Liver (tissue), 3 donors: ENCODE data around the gene SERPINA7.

Experiments used
- JUND ChIP-seq, 2 donors: IDR thresholded peaks; 2 replicates each; pipeline ENCODE4 v1.6.1; 2016; ENCODE audit warnings: antibody characterized with exemption in 2 of 2
- RAD21 ChIP-seq, 2 donors: IDR thresholded peaks; 2 replicates each; pipeline ENCODE4 v1.6.1; 2016; ENCODE audit warnings: antibody characterized with exemption in 2 of 2, mild to moderate bottlenecking in 2 of 2
- RXRA ChIP-seq, 2 donors: IDR thresholded peaks; 2 replicates each; pipeline ENCODE4 v1.6.1; 2017 to 2018; ENCODE audit warnings: antibody characterized with exemption in 2 of 2, mild to moderate bottlenecking in 1 of 2
- SP1 ChIP-seq: IDR thresholded peaks from 2 replicates; pipeline ENCODE4 v1.6.1; 2018; ENCODE audit warnings: antibody characterized with exemption, mild to moderate bottlenecking
- TAF1 ChIP-seq: conservative IDR thresholded peaks from 2 replicates; pipeline ENCODE4 v1.6.1; 2016; ENCODE audit warnings: antibody characterized with exemption, mild to moderate bottlenecking
- TF ChIP-seq, protein P1 (sequence below): IDR thresholded peaks from 2 replicates; pipeline ENCODE4 v1.6.1; 2016; ENCODE audit warnings: antibody characterized with exemption, mild to moderate bottlenecking
- TF ChIP-seq, protein P2 (sequence below): fragments of 150-350 bp; IDR thresholded peaks from 2 replicates; pipeline ENCODE4 v1.5.1; 2017; ENCODE audit warnings: improper control_type of control experiment, low read depth, low read length; ENCODE audit not compliant: missing input control
- TF ChIP-seq, protein P3 (sequence below): IDR thresholded peaks from 2 replicates; pipeline ENCODE4 v1.6.1; 2016; ENCODE audit warnings: antibody characterized with exemption
- donor health status: healthy.
- donor health status: healthy.

DNA sequence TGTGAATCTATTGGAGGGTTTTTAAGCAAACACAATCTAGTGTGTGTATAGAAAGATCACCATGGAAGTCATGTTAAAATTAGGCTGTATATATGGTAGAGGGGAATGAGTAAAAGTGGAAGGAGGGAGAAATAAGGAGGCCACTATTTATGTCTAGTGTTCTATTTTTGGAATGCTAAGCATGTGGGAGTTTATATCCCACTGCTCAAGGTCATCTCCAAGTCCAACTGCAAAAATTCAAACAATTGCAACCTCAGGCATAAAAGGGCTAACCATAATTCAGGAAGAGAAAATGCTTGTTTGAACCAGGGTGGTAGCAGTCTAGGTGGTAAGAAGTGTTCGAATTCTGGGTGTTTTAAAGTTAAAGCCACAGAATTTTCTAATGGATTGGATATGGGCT lies 39.2 kb downstream of the SERPINA7 start:
- TF ChIP-seq, protein P1, sequence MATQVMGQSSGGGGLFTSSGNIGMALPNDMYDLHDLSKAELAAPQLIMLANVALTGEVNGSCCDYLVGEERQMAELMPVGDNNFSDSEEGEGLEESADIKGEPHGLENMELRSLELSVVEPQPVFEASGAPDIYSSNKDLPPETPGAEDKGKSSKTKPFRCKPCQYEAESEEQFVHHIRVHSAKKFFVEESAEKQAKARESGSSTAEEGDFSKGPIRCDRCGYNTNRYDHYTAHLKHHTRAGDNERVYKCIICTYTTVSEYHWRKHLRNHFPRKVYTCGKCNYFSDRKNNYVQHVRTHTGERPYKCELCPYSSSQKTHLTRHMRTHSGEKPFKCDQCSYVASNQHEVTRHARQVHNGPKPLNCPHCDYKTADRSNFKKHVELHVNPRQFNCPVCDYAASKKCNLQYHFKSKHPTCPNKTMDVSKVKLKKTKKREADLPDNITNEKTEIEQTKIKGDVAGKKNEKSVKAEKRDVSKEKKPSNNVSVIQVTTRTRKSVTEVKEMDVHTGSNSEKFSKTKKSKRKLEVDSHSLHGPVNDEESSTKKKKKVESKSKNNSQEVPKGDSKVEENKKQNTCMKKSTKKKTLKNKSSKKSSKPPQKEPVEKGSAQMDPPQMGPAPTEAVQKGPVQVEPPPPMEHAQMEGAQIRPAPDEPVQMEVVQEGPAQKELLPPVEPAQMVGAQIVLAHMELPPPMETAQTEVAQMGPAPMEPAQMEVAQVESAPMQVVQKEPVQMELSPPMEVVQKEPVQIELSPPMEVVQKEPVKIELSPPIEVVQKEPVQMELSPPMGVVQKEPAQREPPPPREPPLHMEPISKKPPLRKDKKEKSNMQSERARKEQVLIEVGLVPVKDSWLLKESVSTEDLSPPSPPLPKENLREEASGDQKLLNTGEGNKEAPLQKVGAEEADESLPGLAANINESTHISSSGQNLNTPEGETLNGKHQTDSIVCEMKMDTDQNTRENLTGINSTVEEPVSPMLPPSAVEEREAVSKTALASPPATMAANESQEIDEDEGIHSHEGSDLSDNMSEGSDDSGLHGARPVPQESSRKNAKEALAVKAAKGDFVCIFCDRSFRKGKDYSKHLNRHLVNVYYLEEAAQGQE, result no peak
- TF ChIP-seq, protein P2, sequence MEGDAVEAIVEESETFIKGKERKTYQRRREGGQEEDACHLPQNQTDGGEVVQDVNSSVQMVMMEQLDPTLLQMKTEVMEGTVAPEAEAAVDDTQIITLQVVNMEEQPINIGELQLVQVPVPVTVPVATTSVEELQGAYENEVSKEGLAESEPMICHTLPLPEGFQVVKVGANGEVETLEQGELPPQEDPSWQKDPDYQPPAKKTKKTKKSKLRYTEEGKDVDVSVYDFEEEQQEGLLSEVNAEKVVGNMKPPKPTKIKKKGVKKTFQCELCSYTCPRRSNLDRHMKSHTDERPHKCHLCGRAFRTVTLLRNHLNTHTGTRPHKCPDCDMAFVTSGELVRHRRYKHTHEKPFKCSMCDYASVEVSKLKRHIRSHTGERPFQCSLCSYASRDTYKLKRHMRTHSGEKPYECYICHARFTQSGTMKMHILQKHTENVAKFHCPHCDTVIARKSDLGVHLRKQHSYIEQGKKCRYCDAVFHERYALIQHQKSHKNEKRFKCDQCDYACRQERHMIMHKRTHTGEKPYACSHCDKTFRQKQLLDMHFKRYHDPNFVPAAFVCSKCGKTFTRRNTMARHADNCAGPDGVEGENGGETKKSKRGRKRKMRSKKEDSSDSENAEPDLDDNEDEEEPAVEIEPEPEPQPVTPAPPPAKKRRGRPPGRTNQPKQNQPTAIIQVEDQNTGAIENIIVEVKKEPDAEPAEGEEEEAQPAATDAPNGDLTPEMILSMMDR, result no peak
- no peak for TF ChIP-seq SP1
- TF ChIP-seq, protein P3, sequence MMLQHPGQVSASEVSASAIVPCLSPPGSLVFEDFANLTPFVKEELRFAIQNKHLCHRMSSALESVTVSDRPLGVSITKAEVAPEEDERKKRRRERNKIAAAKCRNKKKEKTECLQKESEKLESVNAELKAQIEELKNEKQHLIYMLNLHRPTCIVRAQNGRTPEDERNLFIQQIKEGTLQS, result no peak
- TF ChIP-seq JUND (IDR thresholded peaks at IDR 0.05), result no peak
- no peak for TF ChIP-seq RXRA (IDR thresholded peaks at IDR 0.05)
- no peak for TF ChIP-seq TAF1
- no peak for TF ChIP-seq RAD21 (IDR thresholded peaks at IDR 0.05)
